Liver (tissue), 3 donors: Measurements from ENCODE around the gene RMND1.

ENCODE experiments used
- EGR1 ChIP-seq, 2 donors: IDR thresholded peaks; 2 replicates each; pipeline ENCODE4 v1.6.1; 2016 to 2018; ENCODE audit warnings: antibody characterized with exemption in 2 of 2, low read depth in 2 of 2
- GABPA ChIP-seq, 2 donors: IDR thresholded peaks in 1 of 2; conservative IDR thresholded peaks in 1 of 2; 2 replicates each; pipeline ENCODE4 v1.6.1; 2016; ENCODE audit warnings: antibody characterized with exemption in 2 of 2, mild to moderate bottlenecking in 1 of 2, moderate library complexity in 1 of 2
- JUND ChIP-seq, 2 donors: IDR thresholded peaks; 2 replicates each; pipeline ENCODE4 v1.6.1; 2016; ENCODE audit warnings: antibody characterized with exemption in 2 of 2
- RAD21 ChIP-seq, 2 donors: IDR thresholded peaks; 2 replicates each; pipeline ENCODE4 v1.6.1; 2016; ENCODE audit warnings: antibody characterized with exemption in 2 of 2, mild to moderate bottlenecking in 2 of 2
- SP1 ChIP-seq: IDR thresholded peaks from 2 replicates; pipeline ENCODE4 v1.6.1; 2018; ENCODE audit warnings: antibody characterized with exemption, mild to moderate bottlenecking
- TAF1 ChIP-seq: conservative IDR thresholded peaks from 2 replicates; pipeline ENCODE4 v1.6.1; 2016; ENCODE audit warnings: antibody characterized with exemption, mild to moderate bottlenecking
- TF ChIP-seq, protein P1 (sequence below): fragments of 150-350 bp; IDR thresholded peaks from 2 replicates; pipeline ENCODE4 v1.5.1; 2017; ENCODE audit warnings: improper control_type of control experiment, low read depth, low read length; ENCODE audit not compliant: missing input control
- TF ChIP-seq, protein P2 (sequence below): IDR thresholded peaks from 2 replicates; pipeline ENCODE4 v1.6.1; 2016; ENCODE audit warnings: antibody characterized with exemption, mild to moderate bottlenecking
- donor health status: healthy.
- donor health status: healthy.

DNA sequence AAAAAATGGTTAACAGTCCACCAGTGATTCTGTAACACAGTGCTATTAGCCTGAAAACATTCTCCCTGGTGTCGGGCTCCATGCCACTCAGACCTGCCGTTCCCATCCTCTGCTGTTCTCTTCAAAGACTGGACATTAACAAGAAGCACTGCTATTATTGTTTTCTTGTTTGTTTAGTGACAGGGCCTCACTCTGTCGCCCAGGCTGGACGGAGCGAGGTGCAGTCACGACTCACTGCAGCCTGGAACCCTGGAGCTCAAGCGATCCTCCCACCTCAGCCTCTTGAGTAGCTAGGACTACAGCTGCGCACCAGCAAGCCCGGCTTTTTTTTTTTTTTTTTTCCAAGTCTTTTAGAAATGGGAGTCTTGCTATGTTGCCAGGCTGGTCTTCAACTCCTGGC is 9.6 kb downstream of the RMND1 start:
- TF ChIP-seq, protein P1, sequence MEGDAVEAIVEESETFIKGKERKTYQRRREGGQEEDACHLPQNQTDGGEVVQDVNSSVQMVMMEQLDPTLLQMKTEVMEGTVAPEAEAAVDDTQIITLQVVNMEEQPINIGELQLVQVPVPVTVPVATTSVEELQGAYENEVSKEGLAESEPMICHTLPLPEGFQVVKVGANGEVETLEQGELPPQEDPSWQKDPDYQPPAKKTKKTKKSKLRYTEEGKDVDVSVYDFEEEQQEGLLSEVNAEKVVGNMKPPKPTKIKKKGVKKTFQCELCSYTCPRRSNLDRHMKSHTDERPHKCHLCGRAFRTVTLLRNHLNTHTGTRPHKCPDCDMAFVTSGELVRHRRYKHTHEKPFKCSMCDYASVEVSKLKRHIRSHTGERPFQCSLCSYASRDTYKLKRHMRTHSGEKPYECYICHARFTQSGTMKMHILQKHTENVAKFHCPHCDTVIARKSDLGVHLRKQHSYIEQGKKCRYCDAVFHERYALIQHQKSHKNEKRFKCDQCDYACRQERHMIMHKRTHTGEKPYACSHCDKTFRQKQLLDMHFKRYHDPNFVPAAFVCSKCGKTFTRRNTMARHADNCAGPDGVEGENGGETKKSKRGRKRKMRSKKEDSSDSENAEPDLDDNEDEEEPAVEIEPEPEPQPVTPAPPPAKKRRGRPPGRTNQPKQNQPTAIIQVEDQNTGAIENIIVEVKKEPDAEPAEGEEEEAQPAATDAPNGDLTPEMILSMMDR: no peak
- TF ChIP-seq JUND (IDR thresholded peaks at IDR 0.05) (no peak), EGR1 (IDR thresholded peaks at IDR 0.05; ENCODE audit: low read depth in 2 of 2) (no peak), TAF1 (no peak), SP1 (no peak), RAD21 (IDR thresholded peaks at IDR 0.05) (no peak), GABPA (IDR thresholded peaks at IDR 0.05 in 1 of 2, conservative IDR thresholded peaks at IDR 0.05 in 1 of 2) (no peak)
- TF ChIP-seq, protein P2, sequence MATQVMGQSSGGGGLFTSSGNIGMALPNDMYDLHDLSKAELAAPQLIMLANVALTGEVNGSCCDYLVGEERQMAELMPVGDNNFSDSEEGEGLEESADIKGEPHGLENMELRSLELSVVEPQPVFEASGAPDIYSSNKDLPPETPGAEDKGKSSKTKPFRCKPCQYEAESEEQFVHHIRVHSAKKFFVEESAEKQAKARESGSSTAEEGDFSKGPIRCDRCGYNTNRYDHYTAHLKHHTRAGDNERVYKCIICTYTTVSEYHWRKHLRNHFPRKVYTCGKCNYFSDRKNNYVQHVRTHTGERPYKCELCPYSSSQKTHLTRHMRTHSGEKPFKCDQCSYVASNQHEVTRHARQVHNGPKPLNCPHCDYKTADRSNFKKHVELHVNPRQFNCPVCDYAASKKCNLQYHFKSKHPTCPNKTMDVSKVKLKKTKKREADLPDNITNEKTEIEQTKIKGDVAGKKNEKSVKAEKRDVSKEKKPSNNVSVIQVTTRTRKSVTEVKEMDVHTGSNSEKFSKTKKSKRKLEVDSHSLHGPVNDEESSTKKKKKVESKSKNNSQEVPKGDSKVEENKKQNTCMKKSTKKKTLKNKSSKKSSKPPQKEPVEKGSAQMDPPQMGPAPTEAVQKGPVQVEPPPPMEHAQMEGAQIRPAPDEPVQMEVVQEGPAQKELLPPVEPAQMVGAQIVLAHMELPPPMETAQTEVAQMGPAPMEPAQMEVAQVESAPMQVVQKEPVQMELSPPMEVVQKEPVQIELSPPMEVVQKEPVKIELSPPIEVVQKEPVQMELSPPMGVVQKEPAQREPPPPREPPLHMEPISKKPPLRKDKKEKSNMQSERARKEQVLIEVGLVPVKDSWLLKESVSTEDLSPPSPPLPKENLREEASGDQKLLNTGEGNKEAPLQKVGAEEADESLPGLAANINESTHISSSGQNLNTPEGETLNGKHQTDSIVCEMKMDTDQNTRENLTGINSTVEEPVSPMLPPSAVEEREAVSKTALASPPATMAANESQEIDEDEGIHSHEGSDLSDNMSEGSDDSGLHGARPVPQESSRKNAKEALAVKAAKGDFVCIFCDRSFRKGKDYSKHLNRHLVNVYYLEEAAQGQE: no peak
